ENCODE results near the gene SPRR2F. TPM values are rescaled to one million over a fixed set of nuclear protein-coding genes. Genes with fewer than 3 reads are reported as not detected.

SPRR2F gene
- polyA plus RNA-seq, 3 donors, result not detected

GRCh38 chr1:153070243-153070642, 43.1 kb downstream of the SPRR2F start:
- TF ChIP-seq CTCF (IDR thresholded peaks at IDR 0.05), result no peak
- H3K4me3 Mint-ChIP-seq, result no peak overlapping the region
- H3K36me3 Mint-ChIP-seq, result no peaks in the 10 kb centered on the region
- no CpG with 5 or more reads among the region's 2 CpGs for WGBS (ENCODE audit: insufficient coverage)
- DNase-seq, result no peak
- peaks cover 4 to 7% (median 7%) of the 10 kb centered on the region in 3 donors for H3K27me3 Mint-ChIP-seq (ENCODE audit: low read depth in 3 of 3)
- Histone ChIP-seq H3K79me2 (ENCODE audit: insufficient read depth, low read length) (no peaks in the 10 kb centered on the region), H3K4me3 (replicated peaks in 1 of 3; ENCODE audit: low read depth in 2 of 3, low read length in 3 of 3) (no peak overlapping the region), H3K27ac (ENCODE audit: low read depth in 1 of 2, low read length in 2 of 2) (no peak overlapping the region), H3K4me2 (replicated peaks; ENCODE audit: extremely low read depth, low read length, poor library complexity, severe bottlenecking) (no peak overlapping the region), H3K36me3 (replicated peaks in 1 of 2; ENCODE audit: control insufficient read depth in 1 of 2, insufficient read depth in 2 of 2, low read length in 2 of 2) (no peaks in the 10 kb centered on the region), H3K4me1 (ENCODE audit: control insufficient read depth in 1 of 2, insufficient read depth in 2 of 2, low read length in 2 of 2) (no peaks in the 10 kb centered on the region), H3K9me3 (replicated peaks in 1 of 2; ENCODE audit: control insufficient read depth in 1 of 2, insufficient read depth in 1 of 2, low read length in 2 of 2) (no peaks in the 10 kb centered on the region), H3K27me3 (ENCODE audit: control insufficient read depth in 2 of 2, insufficient read depth in 2 of 2, low read length in 2 of 2) (no peaks in the 10 kb centered on the region), H2AFZ (ENCODE audit: insufficient read depth, low read depth, low read length, poor library complexity, severe bottlenecking) (no peak overlapping the region), H4K20me1 (ENCODE audit: insufficient read depth, low read length) (no peaks in the 10 kb centered on the region), H3K9ac (ENCODE audit: insufficient read depth, low read length, poor library complexity, severe bottlenecking) (no peak overlapping the region)
- no peak overlapping the region for H3K27ac Mint-ChIP-seq
- intact Hi-C loops (cut with micrococcal nuclease), result no loop called here
- no peaks in the 10 kb centered on the region for H3K4me1 Mint-ChIP-seq
- no peaks in the 10 kb centered on the region for H3K9me3 Mint-ChIP-seq

Small RNA genes lying within 50 kb of the gene (small RNA-seq; reads per million reads assigned to genes)
- gene SPRR2C (ENCODE audit: insufficient read length, low read depth), result not detected

Other genes with a start within 250 kb of the SPRR2F start
- not detected for gene SMCP, start 235.2 kb downstream of the SPRR2F start, polyA plus RNA-seq
- not detected for gene IVL, start 205.0 kb downstream of the SPRR2F start, polyA plus RNA-seq
- gene SPRR5, start 166.3 kb downstream of the SPRR2F start, polyA plus RNA-seq, result not detected
- not detected for gene SPRR4, start 142.9 kb downstream of the SPRR2F start, polyA plus RNA-seq
- not detected for gene SPRR1A, start 129.4 kb downstream of the SPRR2F start, polyA plus RNA-seq
- not detected for gene SPRR3, start 111.8 kb downstream of the SPRR2F start, polyA plus RNA-seq
- not detected for gene SPRR1B, start 82.3 kb downstream of the SPRR2F start, polyA plus RNA-seq
- not detected for gene SPRR2D, start 72.4 kb downstream of the SPRR2F start, polyA plus RNA-seq
- gene SPRR2A, start 56.0 kb downstream of the SPRR2F start, polyA plus RNA-seq, result not detected
- not detected for gene SPRR2B, start 41.9 kb downstream of the SPRR2F start, polyA plus RNA-seq
- gene SPRR2E, start 19.0 kb downstream of the SPRR2F start, polyA plus RNA-seq, result not detected
- gene SPRR2G, start 37.4 kb upstream of the SPRR2F start, polyA plus RNA-seq, result not detected
- gene LELP1, start 89.9 kb upstream of the SPRR2F start, polyA plus RNA-seq, result not detected
- not detected for gene PRR9, start 104.1 kb upstream of the SPRR2F start, polyA plus RNA-seq
- not detected for gene LORICRIN, start 146.2 kb upstream of the SPRR2F start, polyA plus RNA-seq
- gene PGLYRP3, start 199.4 kb upstream of the SPRR2F start, polyA plus RNA-seq, result not detected
- gene PGLYRP4, start 235.3 kb upstream of the SPRR2F start, polyA plus RNA-seq, result not detected
- gene S100A9, start 244.3 kb upstream of the SPRR2F start, polyA plus RNA-seq, result over 10,000 TPM; 20,498 to 43,602 (median 40,800) TPM

Data from CD14-positive monocyte (primary cell).